Ectodermal cell (in vitro differentiated cells): ENCODE results near the gene ATP6V1G1.
"Not testable (repeated sequence)": the region's sequence is repeated elsewhere in the genome, so short reads cannot be mapped to it uniquely, and the experiment has no call there.

ENCODE experiments used
- H3K27ac ChIP-seq: 2 replicates; pipeline ENCODE4 v1.7.0; 2013; ENCODE audit warnings: mild to moderate bottlenecking, low read depth, low read length; ENCODE audit not compliant: insufficient read depth, poor library complexity, severe bottlenecking
- H3K27me3 ChIP-seq: 2 replicates; pipeline ENCODE4 v1.7.0; 2013; ENCODE audit warnings: mild to moderate bottlenecking, low read length; ENCODE audit not compliant: insufficient read depth, control insufficient read depth, poor library complexity, severe bottlenecking
- H3K36me3 ChIP-seq: one replicate; pipeline ENCODE4 v1.7.0; 2013; ENCODE audit warnings: low read length; ENCODE audit not compliant: control insufficient read depth, insufficient read depth
- H3K4me1 ChIP-seq: one replicate; pipeline ENCODE4 v1.7.0; 2013; ENCODE audit warnings: low read length; ENCODE audit not compliant: control insufficient read depth, insufficient read depth
- H3K4me3 ChIP-seq: 2 replicates; pipeline ENCODE4 v1.7.0; 2013; ENCODE audit warnings: low read depth, low read length, control low read depth; ENCODE audit not compliant: insufficient read depth
- H3K9me3 ChIP-seq: 2 replicates; pipeline ENCODE4 v1.7.0; 2013; ENCODE audit warnings: mild to moderate bottlenecking, low read length, moderate library complexity; ENCODE audit not compliant: control insufficient read depth
- WGBS, 2 experiments: methylation state at CpG; one replicate each; pipeline ENCODE4 v1.1.7; 2013; ENCODE audit warnings: missing lambda C conversion rate in 2 of 2; 5-methylcytosine and 5-hydroxymethylcytosine counted together

Gene ATP6V1G1

DNA sequence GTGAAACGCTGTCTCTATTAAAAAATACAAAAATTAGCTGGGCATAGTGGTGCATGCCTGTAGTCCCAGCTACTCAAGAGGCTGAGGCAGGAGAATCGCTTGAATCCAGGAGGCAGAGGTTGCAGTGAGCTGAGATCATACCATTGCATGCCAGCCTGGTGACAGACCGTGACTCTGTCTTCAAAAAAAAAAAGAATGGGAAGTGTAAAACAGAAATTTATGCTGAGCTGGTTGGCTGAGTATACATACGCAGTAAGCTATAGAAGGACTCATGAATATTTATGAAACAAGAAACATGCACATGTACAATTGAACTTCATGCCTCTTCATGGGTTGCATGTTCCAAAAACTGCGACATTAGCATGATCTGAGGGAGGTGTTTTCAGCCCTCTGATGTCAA is 10.8 kb upstream of the ATP6V1G1 start:
- 89 to 94% methylated on average over 5 of the region's 5 CpGs for WGBS, 2 experiments
- not testable (repeated sequence) for H3K4me3 ChIP-seq, H3K9me3 ChIP-seq, H3K27me3 ChIP-seq, H3K4me1 ChIP-seq, H3K27ac ChIP-seq, H3K36me3 ChIP-seq

DNA sequence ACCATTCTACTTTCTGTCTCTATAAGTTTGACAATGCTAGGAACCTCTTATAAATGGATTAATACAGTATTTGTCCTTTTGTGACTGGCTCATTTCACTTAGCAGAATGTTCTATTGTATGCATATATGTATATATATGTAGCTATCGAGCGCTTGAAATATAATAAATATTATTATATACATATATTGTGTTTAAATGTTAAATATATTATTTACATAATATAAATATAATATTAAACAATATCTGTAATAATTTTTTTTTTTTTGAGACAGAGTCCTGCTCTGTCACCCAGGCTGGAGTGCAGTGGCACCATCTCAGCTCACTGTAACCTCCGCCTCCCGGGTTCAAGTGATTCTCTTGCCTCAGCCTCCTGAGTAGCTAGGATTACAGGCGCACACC is 9.4 kb upstream of the ATP6V1G1 start:
- not testable (repeated sequence) for H3K4me1 ChIP-seq, H3K27me3 ChIP-seq, H3K36me3 ChIP-seq, H3K4me3 ChIP-seq, H3K27ac ChIP-seq, H3K9me3 ChIP-seq
- 92 to 96% methylated on average over 3 of the region's 5 CpGs for WGBS, 2 experiments

- Histone ChIP-seq H3K4me1 (no peaks in the 10 kb centered on the region), H3K4me3 (no peak overlapping the region), H3K27me3 (no peaks in the 10 kb centered on the region), H3K27ac (no peak overlapping the region), H3K36me3 (no peaks in the 10 kb centered on the region), H3K9me3 (no peaks in the 10 kb centered on the region)
- WGBS, 2 experiments, result 93 to 97% methylated on average over 2 of the region's 2 CpGs
Measured at GRCh38 chr9:114580609-114581193, 6.9 kb upstream of the ATP6V1G1 start.

GRCh38 chr9:114583371-114584155 is 4.0 kb upstream of the ATP6V1G1 start:
- Histone ChIP-seq H3K4me1 (peaks cover under 1% of the 10 kb centered on the region), H3K27me3 (no peaks in the 10 kb centered on the region), H3K36me3 (no peaks in the 10 kb centered on the region), H3K4me3 (no peak overlapping the region), H3K9me3 (no peaks in the 10 kb centered on the region), H3K27ac (no peak overlapping the region)
- 25 to 33% methylated on average over 5 of the region's 5 CpGs for WGBS, 2 experiments

GRCh38 chr9:114588210-114588609 is 641 bp downstream of the ATP6V1G1 start:
- Histone ChIP-seq H3K27ac (peak overlapping the region; percentile 85), H3K9me3 (no peaks in the 10 kb centered on the region)

GRCh38 chr9:114588651-114589526 is 1.3 kb downstream of the ATP6V1G1 start:
- 39 to 40% methylated on average over 11 of the region's 11 CpGs for WGBS, 2 experiments
- Histone ChIP-seq H3K27ac (no peak overlapping the region), H3K4me3 (peak overlapping the region; percentile 78), H3K9me3 (no peaks in the 10 kb centered on the region), H3K36me3 (peaks cover 12% of the 10 kb centered on the region), H3K4me1 (peaks cover 7% of the 10 kb centered on the region), H3K27me3 (no peaks in the 10 kb centered on the region)

More at GRCh38 chr9:114588210-114588609, 641 bp downstream of the ATP6V1G1 start:
- Histone ChIP-seq H3K27me3 (no peaks in the 10 kb centered on the region), H3K36me3 (peaks cover 9% of the 10 kb centered on the region), H3K4me3 (peak overlapping the region; percentile 78), H3K4me1 (peaks cover 7% of the 10 kb centered on the region)
- WGBS, 2 experiments, result 7% methylated on average over 12 of the region's 12 CpGs

DNA sequence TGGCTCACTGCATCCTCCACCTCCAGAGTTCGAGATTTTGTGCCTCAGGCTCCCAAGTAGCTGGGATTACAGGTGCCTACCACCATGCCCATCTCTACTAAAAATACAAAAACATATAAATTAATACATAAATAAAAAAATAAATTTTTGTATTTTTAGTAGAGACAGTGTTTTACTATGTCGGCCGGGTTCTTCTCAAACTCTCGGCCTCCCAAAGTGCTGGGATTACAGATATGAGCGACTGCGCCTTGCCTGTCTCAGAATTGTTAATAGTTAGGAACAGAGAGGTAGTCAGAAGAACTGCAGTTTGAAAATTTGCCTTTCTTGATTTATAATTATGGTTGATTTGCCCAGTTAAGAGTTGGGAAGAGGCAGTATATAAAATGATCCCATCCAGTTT is 2.8 kb downstream of the ATP6V1G1 start:
- Histone ChIP-seq H3K27me3 (no peaks in the 10 kb centered on the region), H3K36me3 (peaks cover 25% of the 10 kb centered on the region), H3K4me3 (no peak overlapping the region), H3K27ac (no peak overlapping the region), H3K4me1 (peaks cover 7% of the 10 kb centered on the region), H3K9me3 (no peaks in the 10 kb centered on the region)
- 94 to 99% methylated on average over 5 to 6 of the region's 6 CpGs for WGBS, 2 experiments

- H3K4me3 ChIP-seq, result no peak overlapping the region
- peaks cover 7% of the 10 kb centered on the region for H3K4me1 ChIP-seq
- H3K27ac ChIP-seq, result no peak overlapping the region
- peaks cover 27% of the 10 kb centered on the region for H3K36me3 ChIP-seq
- 96 to 97% methylated on average over 5 of the region's 5 CpGs for WGBS, 2 experiments
- H3K9me3 ChIP-seq, result no peaks in the 10 kb centered on the region
- H3K27me3 ChIP-seq, result no peaks in the 10 kb centered on the region
Measured at GRCh38 chr9:114591291-114591787, 3.8 kb downstream of the ATP6V1G1 start.

DNA sequence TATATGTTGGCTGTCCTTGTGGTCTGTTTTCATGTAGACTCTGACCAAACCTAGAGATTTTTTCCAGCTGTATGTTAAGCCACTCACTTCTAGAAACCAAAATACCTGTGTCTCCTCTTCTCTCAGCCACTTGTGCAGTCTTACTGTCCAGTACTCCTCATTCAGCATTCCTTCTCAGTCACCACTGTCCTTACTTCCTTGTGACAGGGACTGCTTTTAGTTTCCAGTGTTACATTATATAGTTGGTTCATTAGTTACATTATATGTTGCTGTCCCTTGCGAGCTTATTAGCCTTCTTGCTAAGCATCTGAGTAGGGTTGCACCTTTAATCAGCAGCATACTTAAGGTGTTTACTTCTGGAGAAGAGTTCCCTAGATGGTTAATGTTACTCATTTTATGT is 4.3 kb downstream of the ATP6V1G1 start:
- Histone ChIP-seq H3K4me1 (peaks cover 7% of the 10 kb centered on the region), H3K36me3 (peaks cover 27% of the 10 kb centered on the region), H3K27ac (no peak overlapping the region), H3K9me3 (no peaks in the 10 kb centered on the region), H3K27me3 (no peaks in the 10 kb centered on the region), H3K4me3 (no peak overlapping the region)
- 91 to 100% methylated on average over 1 of the region's 1 CpG for WGBS, 2 experiments

- no peaks in the 10 kb centered on the region for H3K27me3 ChIP-seq
- peaks cover 7% of the 10 kb centered on the region for H3K4me1 ChIP-seq
- H3K36me3 ChIP-seq, result peaks cover 31% of the 10 kb centered on the region
- H3K27ac ChIP-seq, result no peak overlapping the region
- WGBS, 2 experiments, result 91 to 97% methylated on average over 5 of the region's 6 CpGs
- no peaks in the 10 kb centered on the region for H3K9me3 ChIP-seq
- no peak overlapping the region for H3K4me3 ChIP-seq
Measured at GRCh38 chr9:114592356-114592755, 4.8 kb downstream of the ATP6V1G1 start.
